Left cardiac atrium (tissue), 4 donors: Measurements from ENCODE around the gene EPHB3. TPM values are rescaled to one million over a fixed set of nuclear protein-coding genes. Genes with fewer than 3 reads are reported as not detected.

Experiments used
- ATAC-seq, 2 donors: fragments of 200-7000 bp; cut with Tn5 transposase; one replicate each; pipeline ENCODE4 v1.9.1; 2020; ENCODE audit warnings: mild to moderate bottlenecking in 2 of 2, moderate library complexity in 2 of 2
- DNase-seq: peaks from one replicate; pipeline ENCODE4 v3.0.0-alpha.2; 2020
- intact Hi-C, 2 donors: fragments of 100-400 bp; cut with DNase I; formaldehyde crosslinking; loops; one replicate each; pipeline versions ENCODE4 v1.14.1 to v1.15.1; 2022 to 2023
- total RNA-seq, 2 donors: library from RNA; stranded (reverse); fragmentation: NEBNext Ultra II Directional; extraction: Animal tissue kit (Norgen Biotek cat#: 25700); gene quantifications; one replicate each; pipeline ENCODE4 v1.2.1, GENCODE V29; 2021
- donor health status: DM: no; HTN: yes; CAD: no.
- donor health status: DM: no; HTN: yes; CAD: no; lungs with severe emphysema.
- donor health status: DM: yes; HTN: yes; CAD: no.
- donor health status: Dilated cardiomyopathy.

EPHB3 gene
- total RNA-seq, 2 donors from 2014 or later: 1.6 to 1.7 TPM

GRCh38 chr3:184541886-184542562 is 19.6 kb upstream of the EPHB3 start:
- ATAC-seq (no peak), DNase-seq (no peak)
- intact Hi-C loops: loop anchor here in 1 of 2 donors (10.0 kb wide), 1 partner anchor 167 kb away; the partner anchor contains the start of gene THPO

- ATAC-seq (no peak), DNase-seq (no peak)
- intact Hi-C loops: loop anchor here in 1 of 2 donors (10.0 kb wide), 1 partner anchor 168 kb away; the partner anchor contains the start of gene THPO
These were observed 19.0 kb upstream of the EPHB3 start for GRCh38 chr3:184542577-184542976.

- DNase-seq (no peak), ATAC-seq (no peak)
- intact Hi-C loops: loop anchor here in 1 of 2 donors (10.0 kb wide), 1 partner anchor 168 kb away; the partner anchor contains the start of gene THPO
These were observed 18.3 kb upstream of the EPHB3 start for GRCh38 chr3:184543256-184543655.

DNA sequence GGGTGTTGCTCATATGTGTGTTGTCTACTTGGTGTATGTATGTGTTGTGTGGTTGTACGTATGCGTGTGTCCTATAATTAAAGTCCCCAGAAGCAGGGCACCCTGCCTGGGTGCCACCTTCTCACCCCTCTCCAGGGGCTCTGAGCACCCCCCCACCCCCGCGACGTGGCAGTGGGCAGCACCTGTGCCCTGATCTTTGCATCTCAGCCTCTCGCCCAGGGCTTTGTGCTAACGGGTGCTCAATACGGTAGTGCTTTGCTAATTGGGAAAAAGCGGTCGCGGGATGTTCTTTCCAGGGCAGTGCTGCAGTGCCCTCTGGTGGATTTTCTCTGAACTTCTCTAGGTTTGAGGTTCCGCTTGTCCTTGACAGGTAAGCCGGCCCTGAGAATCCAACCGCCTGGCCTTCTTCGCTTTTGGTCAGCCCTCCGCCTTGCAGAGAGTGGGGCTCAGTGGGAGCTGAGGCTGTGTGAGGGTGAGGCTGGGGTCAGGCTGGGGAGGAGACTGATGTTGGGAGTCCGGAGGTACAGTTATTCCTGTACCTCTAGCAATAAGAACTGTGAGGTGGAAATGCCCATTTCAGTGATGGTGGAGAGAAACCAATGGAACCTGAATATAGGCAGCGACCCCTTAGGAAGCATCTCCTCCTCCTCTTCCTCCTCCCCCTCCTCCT is 17.6 kb upstream of the EPHB3 start:
- peak; percentile 68 to 88 for ATAC-seq
- DNase-seq: peak; percentile 64
- intact Hi-C loops: loop anchor here (2.0 to 10.0 kb wide), 3 partner anchors 125 to 171 kb away; partner anchors contain the start of gene THPO (in 1 of the 2)

DNA sequence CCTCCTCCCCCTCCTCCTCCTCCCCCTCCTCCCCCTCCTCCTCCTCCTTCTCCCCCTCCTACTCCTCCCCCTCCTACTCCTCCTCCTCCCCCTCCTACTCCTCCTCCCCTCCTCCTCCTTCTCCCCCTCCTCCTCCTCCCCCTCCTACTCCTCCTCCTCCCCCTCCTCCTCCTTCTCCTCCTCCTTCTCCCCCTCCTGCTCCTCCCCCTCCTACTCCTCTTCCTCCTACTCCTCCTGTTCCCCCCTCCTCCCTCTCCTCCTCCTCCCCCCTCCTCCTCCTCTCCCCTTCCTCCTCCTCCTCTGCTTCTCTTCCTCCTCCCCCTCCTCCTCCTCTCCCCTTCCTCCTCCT is 17.1 kb upstream of the EPHB3 start:
- ATAC-seq (no peak), DNase-seq (no peak)
- intact Hi-C loops: loop anchor here (2.0 to 10.0 kb wide), 3 partner anchors 126 to 172 kb away; partner anchors contain the start of gene THPO (in 1 of the 2)

DNA sequence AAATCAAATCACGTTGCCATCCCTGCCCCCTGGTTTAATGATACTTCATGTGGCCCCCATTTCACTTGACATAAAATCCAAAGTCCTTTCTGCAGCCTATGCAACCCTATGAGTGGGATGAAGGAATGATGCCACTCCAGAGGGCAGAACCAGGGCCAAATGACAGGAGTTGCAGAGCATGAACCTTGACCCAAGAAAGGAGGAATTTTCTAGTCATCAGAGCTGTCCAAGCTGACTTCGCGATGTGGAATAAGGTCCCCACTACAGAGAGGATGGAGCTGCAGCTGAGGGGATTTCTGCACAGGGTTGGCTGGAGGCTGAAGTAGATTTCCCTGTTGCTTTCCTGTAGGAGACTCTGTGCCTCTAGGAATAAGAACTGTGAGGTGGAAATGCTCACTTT is 15.8 kb upstream of the EPHB3 start:
- intact Hi-C loops: loop anchor here (2.0 to 10.0 kb wide), 3 partner anchors 127 to 173 kb away; partner anchors contain the start of gene THPO (in 1 of the 2)
- DNase-seq (no peak), ATAC-seq (no peak)

GRCh38 chr3:184546252-184546651 is 15.3 kb upstream of the EPHB3 start:
- intact Hi-C loops: loop anchor here in 1 of 2 donors (10.0 kb wide), 1 partner anchor 171 kb away; the partner anchor contains the start of gene THPO
- peak in 1 of 2 donors; percentile 65 for ATAC-seq
- no peak for DNase-seq

DNA sequence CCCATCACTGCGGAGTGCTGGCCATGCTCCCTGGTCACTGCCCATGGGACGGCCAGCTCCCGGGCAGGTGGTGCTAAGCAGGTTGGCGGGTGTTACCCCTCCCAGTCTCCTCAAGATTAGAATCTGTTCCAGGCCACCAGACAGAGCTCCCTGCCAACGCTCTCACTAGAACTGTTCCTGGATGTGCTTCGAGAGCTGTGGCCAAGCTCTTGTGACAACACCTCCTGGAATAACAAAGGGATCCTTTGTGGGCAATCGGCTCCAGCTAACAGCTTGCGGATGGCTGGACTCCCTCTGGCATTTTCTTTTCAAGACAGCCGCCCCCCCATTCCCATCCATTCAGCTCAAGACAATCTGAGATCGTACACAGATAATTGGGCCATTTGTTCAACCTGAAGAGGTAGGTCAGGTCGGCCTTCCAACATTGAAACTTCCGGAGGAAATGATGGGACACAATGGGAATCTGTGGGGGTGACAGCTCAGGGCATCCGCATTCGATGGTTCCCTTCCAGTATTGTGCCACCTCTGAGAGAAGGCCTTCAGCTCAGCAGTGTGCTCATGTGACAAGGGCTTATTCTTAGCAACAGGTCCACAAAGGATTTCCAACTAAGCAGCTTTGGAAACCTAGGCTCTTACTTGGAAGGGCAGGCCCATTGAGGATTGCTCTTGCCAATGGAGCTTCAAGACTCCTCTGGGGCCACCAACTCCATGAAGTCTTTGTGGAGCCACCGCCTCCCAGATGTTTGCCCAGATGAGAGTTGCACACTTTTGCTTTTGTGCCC is 11.6 kb upstream of the EPHB3 start:
- no peak for DNase-seq
- no peak for ATAC-seq
- intact Hi-C loops: loop anchor here in 1 of 2 donors (10.0 kb wide), 1 partner anchor 175 kb away; the partner anchor contains the start of gene THPO

GRCh38 chr3:184551103-184551502 is 10.5 kb upstream of the EPHB3 start:
- DNase-seq (no peak), ATAC-seq (no peak)
- intact Hi-C loops: no loop called here

DNA sequence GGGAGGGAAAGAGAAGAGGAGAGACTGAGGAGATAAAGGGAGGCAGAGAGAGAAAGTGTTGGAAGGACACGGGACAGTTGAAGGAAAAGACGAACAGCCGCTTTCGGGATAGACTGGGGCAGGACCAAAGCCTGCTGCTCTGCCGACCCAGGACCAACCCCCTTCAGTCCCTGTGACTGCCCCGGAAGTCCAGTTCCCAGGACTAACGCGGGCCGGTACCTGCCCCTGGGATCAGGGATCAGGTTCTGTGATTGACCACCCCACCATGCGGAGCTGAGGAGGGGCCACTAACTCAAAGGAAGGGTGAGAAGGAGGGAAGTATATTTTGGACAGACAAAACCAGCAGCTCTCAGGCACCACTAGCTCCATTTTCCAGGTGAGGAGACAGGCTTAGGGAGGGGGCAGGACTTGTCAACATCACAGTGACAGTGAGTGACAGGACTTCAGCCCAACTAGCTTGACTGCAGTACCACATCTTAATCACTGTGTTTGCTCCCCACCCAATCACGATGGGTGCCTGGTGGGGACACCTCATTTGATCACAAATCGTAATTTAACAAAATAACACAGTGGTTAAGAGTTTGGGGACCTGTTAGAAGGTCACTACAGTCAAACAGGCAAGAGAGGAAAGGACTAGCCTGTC is 9.8 kb upstream of the EPHB3 start:
- no peak for DNase-seq
- no peak for ATAC-seq
- intact Hi-C loops: no loop called here

DNA sequence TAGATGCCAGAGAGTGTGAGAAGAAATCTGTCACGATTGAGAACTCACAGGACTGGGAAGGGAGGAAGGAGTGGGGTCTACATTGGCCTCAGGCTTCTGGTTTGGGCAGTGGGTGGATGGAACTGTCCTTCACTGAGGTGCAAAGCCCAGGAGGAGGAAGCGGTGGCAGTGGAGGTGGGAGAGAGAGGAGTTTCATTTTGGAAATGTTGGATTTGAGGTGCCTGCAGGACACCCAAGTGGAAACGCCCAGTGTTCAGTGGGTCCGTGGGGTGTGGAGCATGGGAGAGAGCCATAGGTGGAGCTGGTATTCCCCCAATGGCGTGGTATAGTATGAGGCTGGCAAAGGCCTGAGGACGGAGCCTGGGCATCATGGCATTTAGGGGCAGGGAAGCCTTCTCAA is 9.3 kb upstream of the EPHB3 start:
- ATAC-seq: no peak
- no peak for DNase-seq
- intact Hi-C loops: no loop called here

DNA sequence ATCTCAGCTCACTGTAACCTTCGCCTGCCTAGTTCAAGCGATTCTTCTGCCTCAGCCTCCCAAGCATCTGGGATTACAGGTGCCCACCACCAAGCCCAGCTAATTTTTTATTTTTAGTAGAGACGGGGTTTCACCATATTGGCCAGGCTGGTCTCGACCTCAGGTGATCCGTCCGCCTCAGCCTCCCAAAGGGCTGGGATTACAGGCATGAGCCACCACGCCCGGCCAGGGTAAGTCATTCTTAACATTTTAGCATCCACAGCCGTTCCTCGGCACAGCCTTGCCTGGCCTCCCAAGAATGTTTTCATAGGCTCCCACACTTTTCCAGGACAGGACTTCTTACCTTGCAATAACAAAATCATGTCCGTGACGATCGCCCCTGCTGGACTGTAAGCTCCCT is 8.7 kb upstream of the EPHB3 start:
- ATAC-seq (no peak), DNase-seq (no peak)
- intact Hi-C loops: no loop called here

- ATAC-seq (no peak), DNase-seq (no peak)
- intact Hi-C loops: no loop called here
These were observed 8.2 kb upstream of the EPHB3 start for GRCh38 chr3:184553385-184553784.

DNA sequence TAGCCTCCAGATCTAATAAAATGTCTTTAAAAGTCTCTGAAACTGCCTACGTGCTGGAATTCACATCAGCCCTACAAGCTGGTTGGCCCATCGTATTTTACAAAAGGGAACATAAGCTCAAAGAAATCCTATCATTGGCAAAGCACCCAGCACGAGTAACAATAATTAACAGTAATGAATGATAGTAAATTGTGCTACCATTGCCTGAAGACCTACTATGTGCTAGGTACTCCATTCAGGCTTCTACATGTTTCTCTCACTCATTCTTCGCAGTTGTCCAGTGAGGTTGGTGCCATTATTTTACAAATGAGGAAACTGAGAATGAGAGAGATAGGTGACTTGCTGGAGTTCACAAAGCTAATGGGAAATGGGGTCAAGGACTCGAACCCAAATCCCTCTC is 7.1 kb upstream of the EPHB3 start:
- no peak for DNase-seq
- intact Hi-C loops: no loop called here
- no peak for ATAC-seq

DNA sequence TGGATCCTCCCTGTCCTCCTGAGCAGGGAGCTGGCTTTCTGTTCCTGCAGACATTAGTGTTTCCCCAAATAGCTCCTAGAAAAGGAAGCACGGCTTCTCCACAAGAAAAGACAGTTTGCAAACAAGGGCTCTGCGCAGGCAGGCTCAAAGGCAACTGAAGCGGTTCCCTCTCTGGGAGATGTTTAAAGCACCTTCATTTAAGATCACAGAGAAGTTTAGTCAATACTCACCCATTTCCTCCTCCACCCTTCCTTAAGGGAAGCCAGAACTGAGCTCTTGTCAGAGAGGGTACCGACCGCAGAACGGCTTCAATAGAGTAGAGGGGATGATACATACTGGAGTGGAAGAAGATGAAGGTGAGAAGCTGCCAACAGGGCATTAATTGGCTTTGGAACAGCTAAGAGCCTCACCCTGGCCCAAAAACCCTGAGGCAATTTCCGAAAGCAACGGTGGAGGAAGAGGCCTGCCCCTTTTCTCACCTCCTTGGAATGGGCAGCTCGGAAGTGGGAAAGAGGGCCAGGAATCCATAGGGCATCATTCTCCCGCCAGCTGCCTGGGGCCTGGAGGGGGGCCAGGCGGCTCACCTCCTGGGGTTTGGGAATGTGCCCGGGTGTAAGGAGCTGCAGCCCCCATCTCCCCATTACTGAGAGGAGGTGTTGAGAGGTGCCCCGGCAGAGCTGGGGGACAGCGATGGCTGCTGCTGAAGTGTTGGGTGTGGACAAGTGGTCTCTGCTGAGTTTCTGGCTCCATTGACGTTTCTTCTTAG is 4.8 kb upstream of the EPHB3 start:
- intact Hi-C loops: no loop called here
- ATAC-seq: no peak
- DNase-seq: no peak

- DNase-seq (no peak), ATAC-seq (no peak)
- intact Hi-C loops: no loop called here
These were observed 4.1 kb upstream of the EPHB3 start for GRCh38 chr3:184557348-184557950.

GRCh38 chr3:184558726-184559125 is 2.9 kb upstream of the EPHB3 start:
- no peak for ATAC-seq
- no peak for DNase-seq
- intact Hi-C loops: no loop called here

GRCh38 chr3:184559336-184559735 is 2.2 kb upstream of the EPHB3 start:
- intact Hi-C loops: no loop called here
- ATAC-seq: no peak
- DNase-seq: no peak
